ENCODE data around the gene TIA1. TPM values are rescaled to one million over a fixed set of nuclear protein-coding genes. Genes with fewer than 3 reads are reported as not detected.
"Not testable (repeated sequence)": the region's sequence is repeated elsewhere in the genome, so short reads cannot be mapped to it uniquely, and the experiment has no call there.

Gene TIA1
- 10 to 100 TPM; 37.1 to 64.3 (median 46.4) TPM for polyA plus RNA-seq

GRCh38 chr2:70248181-70248847 is at the start of gene TIA1:
TIA1 (minus strand) TSS chr2:70248628; CDS start chr2:70248430, 198 bp downstream.
- Mint-ChIP-seq H3K4me3 (peak within 1 kb of the TSS; percentile 93 to 99 (median 96)), H3K9me3 (no peaks in the 10 kb centered on the region), H3K4me1 (peaks cover 40 to 52% of the 10 kb centered on the region in 2 donors), H3K27me3 (ENCODE audit: low read depth in 3 of 3) (peaks cover 10 to 14% (median 12%) of the 10 kb centered on the region in 3 donors), H3K27ac (peak within 1 kb of the TSS; percentile 94 to 99 (median 98)), H3K36me3 (no peaks in the 10 kb centered on the region)
- peak; percentile 96 to 98 (median 98) for DNase-seq

- H3K36me3 Mint-ChIP-seq: peaks cover 10 to 19% (median 16%) of the 10 kb centered on the region in 3 donors
- H3K27me3 Mint-ChIP-seq (ENCODE audit: low read depth in 3 of 3): peaks cover 6 to 11% (median 8%) of the 10 kb centered on the region in 3 donors
- not testable (repeated sequence) for H3K27ac Mint-ChIP-seq, H3K9me3 Mint-ChIP-seq, H3K4me3 Mint-ChIP-seq, DNase-seq
- H3K4me1 Mint-ChIP-seq: peaks cover 14 to 23% of the 10 kb centered on the region in 2 donors
Observed at GRCh38 chr2:70297828-70298227, 49.4 kb upstream of the TIA1 start.

- DNase-seq: no peak
- Mint-ChIP-seq H3K4me1 (peaks cover 25 to 53% of the 10 kb centered on the region in 2 donors), H3K4me3 (no peak overlapping the region), H3K27ac (peak overlapping the region in 4 of 6 donors; percentile 39 to 86 (median 83)), H3K36me3 (peaks cover 6 to 46% (median 37%) of the 10 kb centered on the region in 3 donors), H3K9me3 (no peaks in the 10 kb centered on the region), H3K27me3 (ENCODE audit: low read depth in 3 of 3) (peaks cover 0 to 2% (median 0%) of the 10 kb centered on the region in 3 donors)
Observed at GRCh38 chr2:70283500-70284191, 35.2 kb upstream of the TIA1 start.

- Mint-ChIP-seq H3K27me3 (ENCODE audit: low read depth in 3 of 3) (peaks cover 0 to 2% (median 0%) of the 10 kb centered on the region in 3 donors), H3K4me3 (no peak overlapping the region), H3K9me3 (no peaks in the 10 kb centered on the region), H3K27ac (peak overlapping the region in 5 of 6 donors; percentile 0 to 87 (median 74)), H3K4me1 (peaks cover 25 to 46% of the 10 kb centered on the region in 2 donors), H3K36me3 (peaks cover 6 to 46% (median 33%) of the 10 kb centered on the region in 3 donors)
- DNase-seq: no peak
Observed at GRCh38 chr2:70282439-70282838, 34.0 kb upstream of the TIA1 start.

- Mint-ChIP-seq H3K27ac (peak overlapping the region in 1 of 6 donors; percentile 37), H3K36me3 (peaks cover 4 to 38% (median 29%) of the 10 kb centered on the region in 3 donors)
- DNase-seq: no peak
Observed at GRCh38 chr2:70280242-70280798, 31.9 kb upstream of the TIA1 start.

GRCh38 chr2:70270323-70270722 is 21.9 kb upstream of the TIA1 start:
- H3K36me3 Mint-ChIP-seq: peaks cover 22 to 26% (median 23%) of the 10 kb centered on the region in 3 donors
- peak overlapping the region in 1 of 6 donors; percentile 13 for H3K27ac Mint-ChIP-seq
- H3K4me3 Mint-ChIP-seq: no peak overlapping the region
- no peaks in the 10 kb centered on the region for H3K9me3 Mint-ChIP-seq
- no peaks in the 10 kb centered on the region for H3K4me1 Mint-ChIP-seq
- H3K27me3 Mint-ChIP-seq (ENCODE audit: low read depth in 3 of 3): peaks cover 0 to 4% (median 0%) of the 10 kb centered on the region in 3 donors
- DNase-seq: no peak

More at GRCh38 chr2:70280242-70280798, 31.9 kb upstream of the TIA1 start:
- peaks cover 0 to 4% (median 0%) of the 10 kb centered on the region in 3 donors for H3K27me3 Mint-ChIP-seq (ENCODE audit: low read depth in 3 of 3)
- no peak overlapping the region for H3K4me3 Mint-ChIP-seq
- peaks cover 14 to 25% of the 10 kb centered on the region in 2 donors for H3K4me1 Mint-ChIP-seq
- H3K9me3 Mint-ChIP-seq: no peaks in the 10 kb centered on the region

- H3K36me3 Mint-ChIP-seq: peaks cover 17 to 20% (median 18%) of the 10 kb centered on the region in 3 donors
- not testable (repeated sequence) for H3K27ac Mint-ChIP-seq
Observed at GRCh38 chr2:70269422-70270302, 21.2 kb upstream of the TIA1 start.

GRCh38 chr2:70266925-70267324 is 18.5 kb upstream of the TIA1 start:
- not testable (repeated sequence) for H3K27me3 Mint-ChIP-seq (ENCODE audit: low read depth in 3 of 3); H3K27ac Mint-ChIP-seq; DNase-seq; H3K4me3 Mint-ChIP-seq; H3K9me3 Mint-ChIP-seq; H3K4me1 Mint-ChIP-seq
- H3K36me3 Mint-ChIP-seq: peaks cover 17 to 21% (median 18%) of the 10 kb centered on the region in 3 donors

More at GRCh38 chr2:70269422-70270302, 21.2 kb upstream of the TIA1 start:
- H3K4me1 Mint-ChIP-seq; H3K9me3 Mint-ChIP-seq; DNase-seq; H3K27me3 Mint-ChIP-seq (ENCODE audit: low read depth in 3 of 3); H3K4me3 Mint-ChIP-seq: not testable (repeated sequence)

- no peaks in the 10 kb centered on the region for H3K9me3 Mint-ChIP-seq
- peaks cover 0 to 3% (median 0%) of the 10 kb centered on the region in 3 donors for H3K27me3 Mint-ChIP-seq (ENCODE audit: low read depth in 3 of 3)
- peaks cover 6 to 22% (median 19%) of the 10 kb centered on the region in 3 donors for H3K36me3 Mint-ChIP-seq
- no peak overlapping the region for H3K27ac Mint-ChIP-seq
- DNase-seq: no peak
- H3K4me1 Mint-ChIP-seq: peaks cover 13 to 28% of the 10 kb centered on the region in 2 donors
- H3K4me3 Mint-ChIP-seq: no peak overlapping the region
Observed at GRCh38 chr2:70261501-70261900, 13.1 kb upstream of the TIA1 start.

- H3K9me3 Mint-ChIP-seq: no peaks in the 10 kb centered on the region
Observed at GRCh38 chr2:70258532-70258875, 10.1 kb upstream of the TIA1 start.

GRCh38 chr2:70255637-70256314 is 7.3 kb upstream of the TIA1 start:
- DNase-seq: no peak
- Mint-ChIP-seq H3K27ac (no peak overlapping the region), H3K36me3 (no peaks in the 10 kb centered on the region), H3K4me1 (peaks cover 13 to 17% of the 10 kb centered on the region in 2 donors), H3K4me3 (peak overlapping the region in 2 of 5 donors; percentile 35 to 40), H3K9me3 (no peaks in the 10 kb centered on the region), H3K27me3 (ENCODE audit: low read depth in 3 of 3) (peaks cover 0 to 3% (median 0%) of the 10 kb centered on the region in 3 donors)

More at GRCh38 chr2:70258532-70258875, 10.1 kb upstream of the TIA1 start:
- no peak for DNase-seq
- peaks cover 0 to 3% (median 0%) of the 10 kb centered on the region in 3 donors for H3K27me3 Mint-ChIP-seq (ENCODE audit: low read depth in 3 of 3)
- peak overlapping the region; percentile 83 to 94 (median 90) for H3K4me3 Mint-ChIP-seq
- H3K27ac Mint-ChIP-seq: peak overlapping the region; percentile 35 to 82 (median 76)
- H3K36me3 Mint-ChIP-seq: peaks cover 0 to 11% (median 6%) of the 10 kb centered on the region in 3 donors
- peaks cover 13 to 28% of the 10 kb centered on the region in 2 donors for H3K4me1 Mint-ChIP-seq

- Mint-ChIP-seq H3K36me3 (no peaks in the 10 kb centered on the region), H3K27ac (no peak overlapping the region), H3K4me1 (peaks cover 27 to 31% of the 10 kb centered on the region in 2 donors), H3K4me3 (no peak overlapping the region), H3K9me3 (no peaks in the 10 kb centered on the region), H3K27me3 (ENCODE audit: low read depth in 3 of 3) (peaks cover 10 to 14% (median 12%) of the 10 kb centered on the region in 3 donors)
- peak in 1 of 3 donors; percentile 2 for DNase-seq
Observed at GRCh38 chr2:70250434-70250833, 2.0 kb upstream of the TIA1 start.
